Ammon's horn (tissue), 1 donor: ENCODE results near the gene SYT12.
"Not testable (repeated sequence)": the region's sequence is repeated elsewhere in the genome, so short reads cannot be mapped to it uniquely, and the experiment has no call there.

Experiments used
- DNase-seq: peaks from one replicate; pipeline ENCODE4 v3.0.0-alpha.2; 2016; ENCODE audit warnings: low spot score

Gene SYT12

GRCh38 chr11:66996609-66997273 is 26.2 kb upstream of the SYT12 start:
- no peak for DNase-seq

GRCh38 chr11:66999555-66999954 is 23.4 kb upstream of the SYT12 start:
- DNase-seq = no peak

DNA sequence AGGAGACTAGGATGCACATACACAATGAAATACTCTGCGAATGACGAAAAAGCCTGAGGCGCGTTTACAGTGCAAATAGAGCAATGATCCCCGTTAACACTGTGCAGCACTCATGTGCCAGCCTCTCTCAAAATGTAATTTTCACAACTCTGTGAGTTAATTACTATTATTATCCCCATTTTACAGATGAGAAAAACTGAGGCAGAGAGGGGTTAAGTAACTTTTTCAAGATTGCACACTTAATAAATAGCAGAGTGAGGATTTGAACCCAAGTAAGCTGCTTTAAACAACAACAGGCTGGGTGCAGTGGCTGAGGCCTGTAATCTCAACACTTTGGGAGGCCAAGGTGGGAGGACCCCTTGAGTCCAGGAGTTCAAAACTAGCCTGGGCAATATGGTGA is 21.6 kb upstream of the SYT12 start:
- no peak for DNase-seq

DNA sequence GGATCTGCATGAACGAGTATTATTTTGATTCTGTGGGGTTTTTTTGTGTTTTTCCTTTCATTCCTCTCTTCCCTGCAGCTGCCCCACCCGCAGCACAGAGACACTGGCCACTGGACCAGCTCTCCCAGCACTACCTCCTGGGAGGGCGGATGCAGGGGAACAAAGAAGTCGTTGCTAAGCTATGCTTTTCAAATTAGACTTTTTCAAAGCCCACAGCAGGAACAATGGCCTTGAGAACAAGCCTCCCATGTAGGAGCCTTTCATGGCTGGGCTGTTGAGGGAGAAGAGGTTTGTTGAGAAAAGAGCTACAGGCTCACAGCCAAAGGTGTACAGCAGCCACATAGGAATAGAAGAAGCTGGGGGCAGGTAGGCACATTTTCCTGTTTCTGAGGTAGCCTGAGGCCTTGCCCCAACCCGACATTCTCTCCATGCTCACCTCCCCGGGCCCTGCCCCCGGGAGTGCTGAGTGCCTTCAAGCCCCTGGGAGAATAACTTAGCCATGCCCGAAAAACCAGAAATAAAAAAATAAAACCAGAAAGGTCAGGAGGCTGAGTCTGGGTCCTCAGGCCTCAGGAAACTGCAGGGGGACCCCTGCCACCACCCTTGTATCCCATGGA is 20.5 kb upstream of the SYT12 start:
- DNase-seq = no peak

DNA sequence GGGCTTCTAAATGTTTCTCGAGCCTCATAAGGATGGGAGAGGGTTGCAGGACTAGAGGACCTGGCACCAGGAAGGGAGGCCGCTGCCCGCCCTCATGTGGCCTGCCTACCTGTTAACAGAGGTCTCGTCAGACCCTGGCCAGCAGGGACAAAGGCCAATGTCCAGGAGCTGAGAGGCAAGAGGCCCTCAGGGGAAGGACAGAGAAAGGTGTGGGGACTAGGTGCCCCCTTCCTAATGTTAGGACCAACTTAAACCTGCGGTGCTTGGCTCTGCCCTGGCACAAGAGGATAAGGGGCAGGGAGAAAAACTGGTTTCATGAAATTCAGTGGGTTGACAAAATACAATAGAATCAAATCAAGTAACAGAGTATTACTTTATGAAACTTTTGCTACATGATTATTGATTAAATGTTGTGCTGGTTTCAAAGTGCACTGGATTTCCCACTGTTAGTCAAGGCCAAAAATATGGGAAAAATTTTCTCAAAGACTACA is 20.0 kb upstream of the SYT12 start:
- no peak for DNase-seq

GRCh38 chr11:67005200-67005599 is 17.7 kb upstream of the SYT12 start:
- not testable (repeated sequence) for DNase-seq

DNA sequence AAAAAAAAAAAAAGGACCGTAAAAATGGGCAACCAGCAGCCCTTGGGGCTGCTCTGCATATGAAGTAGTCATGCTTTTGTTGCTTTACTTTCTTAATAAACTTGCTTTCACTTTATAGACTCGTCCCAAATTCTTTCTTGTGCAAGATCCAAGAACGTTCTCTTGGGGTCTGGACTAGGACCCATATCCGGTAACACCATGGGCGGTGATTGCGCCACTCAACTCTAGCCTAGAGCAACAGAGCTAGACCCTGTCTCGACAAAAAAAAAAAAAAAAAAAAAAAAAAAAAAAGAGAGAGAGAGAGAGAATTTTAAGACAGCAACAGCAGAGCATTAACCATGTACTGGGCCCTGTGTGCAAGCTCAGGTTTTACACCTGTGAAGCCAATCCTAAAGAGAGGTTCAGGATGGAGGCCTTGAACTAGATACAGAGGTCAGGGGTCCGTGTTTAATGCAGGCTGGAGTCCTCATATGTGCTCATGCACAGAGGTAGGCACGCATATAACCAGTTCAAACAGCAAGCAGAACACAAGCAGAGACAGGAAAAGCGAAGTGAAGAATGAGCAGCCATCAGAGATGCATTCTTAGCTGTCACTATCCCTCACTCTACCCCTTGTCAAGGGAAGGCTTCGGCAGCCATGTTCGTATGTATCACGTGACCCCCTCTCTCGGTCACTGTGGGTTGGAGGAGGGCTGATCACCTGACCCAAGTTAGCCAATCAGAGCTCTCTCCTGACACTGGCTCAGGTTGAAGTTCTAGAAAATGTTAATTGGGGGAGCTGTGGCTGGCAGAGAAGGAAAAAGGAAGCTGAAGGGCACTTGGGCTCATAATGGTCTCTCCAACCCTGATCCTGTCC is 16.7 kb upstream of the SYT12 start:
- no peak for DNase-seq

- no peak for DNase-seq
Measured at GRCh38 chr11:67007126-67007525, 15.8 kb upstream of the SYT12 start.

DNA sequence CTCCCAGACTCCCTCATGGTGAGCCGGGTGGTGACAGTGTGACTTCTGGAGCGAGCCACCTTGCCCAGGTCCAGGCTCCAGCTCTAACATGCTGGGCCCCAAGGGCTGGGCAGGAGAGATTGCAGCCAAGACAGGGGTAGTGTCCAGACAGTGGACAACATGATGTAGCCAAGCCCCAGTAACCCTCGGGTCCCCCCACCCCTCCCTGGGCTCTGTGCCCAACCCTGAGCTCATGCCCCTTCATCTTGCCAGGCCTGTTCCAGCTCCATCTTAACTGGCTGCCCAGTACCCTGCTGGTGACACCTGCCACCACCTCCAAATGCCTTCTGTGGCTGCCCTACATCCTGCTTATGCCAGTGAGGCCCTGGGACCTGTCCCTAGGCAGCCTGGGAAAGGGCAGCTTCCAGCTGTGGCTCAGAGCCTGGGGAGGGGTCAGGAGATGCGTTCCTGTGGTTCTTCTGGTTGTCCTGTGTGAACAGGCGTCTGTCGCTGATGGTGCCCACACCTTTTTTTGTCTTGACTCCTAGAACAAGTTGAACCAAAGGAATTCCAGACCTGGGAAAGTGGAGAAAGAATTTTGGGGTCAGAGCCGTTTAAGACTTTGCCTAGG is 12.5 kb upstream of the SYT12 start:
- DNase-seq = no peak

DNA sequence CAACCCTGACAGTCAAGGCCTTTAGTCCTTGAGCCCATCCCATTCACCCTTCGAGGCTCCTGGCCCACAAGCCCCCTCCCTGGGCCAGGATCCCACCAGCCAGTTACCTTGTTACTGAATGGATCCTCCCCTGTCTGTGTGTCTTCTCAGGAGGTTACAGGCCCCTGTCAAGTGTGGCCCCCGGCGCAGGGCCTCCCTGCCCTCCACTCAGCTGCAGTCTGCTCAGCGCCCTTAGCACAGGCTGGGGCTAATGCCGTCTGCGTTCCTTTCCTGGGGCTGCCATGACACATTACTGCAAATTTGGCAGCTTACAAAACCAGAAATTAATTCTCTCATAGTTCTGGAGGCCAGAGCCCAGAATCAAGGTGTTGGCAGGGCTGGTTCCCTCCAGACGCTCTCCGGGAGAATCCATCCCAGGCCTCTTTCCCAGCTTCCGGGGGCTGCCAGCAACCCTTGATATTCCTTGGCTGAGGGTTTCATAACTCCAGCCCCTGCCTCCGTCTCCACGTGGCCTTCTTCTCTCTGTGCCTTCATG is 9.4 kb upstream of the SYT12 start:
- DNase-seq = no peak

- DNase-seq = no peak
Measured at GRCh38 chr11:67014343-67014742, 8.6 kb upstream of the SYT12 start.

DNA sequence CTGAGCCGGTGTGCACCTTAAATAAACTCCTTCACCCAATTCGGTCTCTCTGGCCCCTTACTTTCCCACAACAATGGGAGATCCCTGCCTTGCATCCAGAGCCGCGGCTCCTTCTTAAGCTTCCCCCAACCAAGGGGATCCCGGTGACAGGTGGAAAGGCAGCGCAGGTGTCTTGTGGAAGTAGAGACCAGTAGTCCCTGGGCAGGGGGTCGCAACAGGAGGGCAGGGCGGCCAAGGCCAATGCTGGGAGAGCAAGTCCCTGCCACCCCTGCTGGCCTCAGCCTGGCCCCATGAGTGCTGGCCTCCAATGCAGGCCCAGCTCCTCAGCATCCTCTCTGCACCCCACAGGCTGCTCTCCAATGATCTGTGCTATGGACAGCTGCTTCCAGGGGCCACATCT is 7.9 kb upstream of the SYT12 start:
- no peak for DNase-seq

GRCh38 chr11:67016550-67016949 is 6.4 kb upstream of the SYT12 start:
- DNase-seq = no peak

DNA sequence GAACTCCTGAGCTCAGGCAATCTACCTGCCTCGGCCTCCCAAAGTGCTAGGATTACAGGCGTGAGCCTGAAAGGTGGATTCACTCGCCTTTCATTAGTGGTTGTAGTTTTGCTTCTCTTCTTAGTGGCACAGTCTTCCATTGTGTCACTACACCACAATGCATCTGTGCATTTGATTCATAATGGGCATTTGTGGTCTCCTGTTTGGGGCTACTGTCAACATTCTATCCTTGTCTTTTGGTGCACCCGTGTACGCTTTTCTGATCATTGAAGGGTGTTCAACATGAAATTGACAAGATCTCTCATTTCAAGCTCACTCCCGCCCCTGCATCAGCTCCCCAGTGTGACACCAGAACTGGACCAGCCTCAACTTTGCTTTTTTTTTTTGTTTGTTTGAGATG is 2.0 kb upstream of the SYT12 start:
- DNase-seq = no peak

DNA sequence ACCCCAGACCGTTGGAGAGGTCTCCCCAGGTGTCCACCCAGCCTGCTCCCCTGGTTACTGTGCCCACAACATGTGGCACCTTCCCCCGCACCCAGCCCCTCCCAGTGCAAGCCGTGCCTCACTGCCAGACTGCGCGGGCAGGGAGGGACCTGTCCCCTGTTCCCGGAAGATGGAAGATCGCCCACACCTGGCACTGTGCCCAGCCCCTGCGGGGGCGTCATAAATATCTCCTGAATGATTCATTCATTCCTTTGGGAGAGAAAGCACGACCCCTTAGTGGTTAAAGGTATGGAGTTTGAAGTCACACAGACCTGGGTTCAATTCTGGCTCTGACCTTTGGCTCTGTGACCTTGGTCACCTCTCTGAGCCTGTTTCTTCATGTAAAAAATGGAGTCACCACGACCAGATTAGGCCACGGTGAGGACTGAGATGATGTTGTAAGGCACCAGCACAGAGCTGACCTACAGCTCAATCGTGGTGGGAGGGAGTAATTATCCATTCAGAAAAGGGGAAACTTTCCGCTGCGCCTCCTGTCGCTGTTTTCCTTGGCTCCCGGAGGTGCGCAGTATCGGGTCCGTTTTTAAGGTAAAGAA is 497 bp upstream of the SYT12 start:
- DNase-seq = peak; percentile 27

- no peak for DNase-seq
Measured at GRCh38 chr11:67023957-67024353, 1.0 kb downstream of the SYT12 start.

GRCh38 chr11:67024410-67024809 is 1.5 kb downstream of the SYT12 start:
- DNase-seq = no peak

- no peak for DNase-seq
Measured at GRCh38 chr11:67024966-67025365, 2.0 kb downstream of the SYT12 start.

GRCh38 chr11:67025750-67026149 is 2.8 kb downstream of the SYT12 start:
- DNase-seq = no peak

GRCh38 chr11:67026941-67027340 is 4.0 kb downstream of the SYT12 start:
- no peak for DNase-seq

- no peak for DNase-seq
Measured at GRCh38 chr11:67027483-67027930, 4.6 kb downstream of the SYT12 start.
